K562 (cell line): ENCODE measurements around the gene BTF3L4. TPM values are rescaled to one million over a fixed set of nuclear protein-coding genes. Genes with fewer than 3 reads are reported as not detected.

Experiments
- CBX5 ChIP-seq: IDR thresholded peaks from 2 replicates; pipeline ENCODE4 v1.6.1; 2014; ENCODE audit warnings: low read depth, borderline replicate concordance
- CEBPB ChIP-seq: fragments of 450-650 bp; IDR thresholded peaks from 2 replicates; pipeline ENCODE4 v1.6.1; 2016; ENCODE audit warnings: missing genetic modification characterization, missing compliant biosample characterization
- HDAC8 ChIP-seq: fragments of 450-650 bp; IDR thresholded peaks from 2 replicates; pipeline ENCODE4 v1.6.1; 2016; ENCODE audit warnings: mild to moderate bottlenecking, missing genetic modification characterization, moderate library complexity, missing compliant biosample characterization
- HIVEP1 ChIP-seq: fragments of 250-450 bp; sonication (Bioruptor Pico); IDR thresholded peaks from 2 replicates; pipeline ENCODE4 v1.4.0; 2020; ENCODE audit warnings: mild to moderate bottlenecking
- HNRNPUL1 ChIP-seq: fragments of 200-400 bp; formaldehyde crosslinking; IDR thresholded peaks from 2 replicates; pipeline ENCODE4 v1.6.1; 2017; ENCODE audit warnings: low read length
- MTA2 ChIP-seq: fragments of 450-650 bp; IDR thresholded peaks from 2 replicates; pipeline ENCODE4 v1.6.1; 2016; ENCODE audit warnings: low read depth
- POLR2A ChIP-seq: fragments of 450-650 bp; conservative IDR thresholded peaks from 2 replicates; pipeline ENCODE4 v1.6.1; 2016
- PTBP1 ChIP-seq: fragments of 200-400 bp; formaldehyde crosslinking; IDR thresholded peaks from 2 replicates; pipeline ENCODE4 v1.6.1; 2017; ENCODE audit warnings: low read depth, low read length
- SIRT6 ChIP-seq: IDR thresholded peaks from one replicate; pipeline ENCODE4 v1.6.1; 2012; ENCODE audit warnings: low read depth, mild to moderate bottlenecking, control low read depth, inconsistent platforms, low read length, moderate library complexity
- ZFP36 ChIP-seq: fragments of 150-350 bp; IDR thresholded peaks from 2 replicates; pipeline ENCODE4 v1.6.1; 2018; ENCODE audit warnings: low read length, low read depth; ENCODE audit not compliant: partially characterized antibody
- ZNF431 ChIP-seq: sonication (generic); formaldehyde crosslinking; IDR thresholded peaks from 2 replicates; pipeline ENCODE4 v1.8.0; 2022; ENCODE audit warnings: mild to moderate bottlenecking, missing genetic modification reagents
- ZNF507 ChIP-seq: conservative IDR thresholded peaks from 2 replicates; pipeline ENCODE4 v1.6.1; 2017; ENCODE audit warnings: missing genetic modification characterization, missing compliant biosample characterization
- polyA plus RNA-seq, 8 experiments: library from polyadenylated mRNA; depleted of rRNA in 4 of 8; stranded (reverse) in 5 of 8; unstranded in 3 of 8; fragments of >200 nt; fragmentation: Nextera tagmentation in 2 of 8; fragmentation: Illumina TruSeq in 1 of 8; extraction: Ambion mirVana in 2 of 8; extraction: Trizol in 1 of 8; gene quantifications; 2 replicates each; pipeline versions ENCODE4 v1.2.1 to v1.2.3, GENCODE V29; 2011 to 2014; ENCODE audit warnings: inconsistent platforms in 1 of 8, missing spikeins in 1 of 8
- total RNA-seq, 7 experiments: library from RNA; depleted of rRNA in 6 of 7; stranded (reverse); fragments of >200 nt in 6 of 7; fragmentation: Illumina TruSeq in 2 of 7; extraction: Trizol in 2 of 7; gene quantifications; 2 replicates each; pipeline versions ENCODE4 v1.2.1 to v1.2.3, GENCODE V29; 2011 to 2021; ENCODE audit warnings: low replicate concordance in 1 of 7
- TF ChIP-seq, protein P1 (sequence below): sonication (generic); formaldehyde crosslinking; IDR thresholded peaks from 2 replicates; pipeline ENCODE4 v1.5.0; 2020; ENCODE audit warnings: missing genetic modification reagents
- TF ChIP-seq, protein P2 (sequence below): fragments of 250-450 bp; sonication (Bioruptor Pico); IDR thresholded peaks from 2 replicates; pipeline ENCODE4 v1.4.0; 2020; ENCODE audit warnings: mild to moderate bottlenecking, moderate library complexity
- TF ChIP-seq, protein P3 (sequence below): sonication (generic); formaldehyde crosslinking; IDR thresholded peaks from 2 replicates; pipeline ENCODE4 v1.8.0; 2023; ENCODE audit warnings: missing genetic modification reagents, mild to moderate bottlenecking, borderline replicate concordance

Gene BTF3L4
- total and polyA plus RNA-seq, 9 of the 15 experiments (the other 6 are each of a cell fraction or from before 2014, with no cell fraction given): 40.1 to 106 (median 88.8) TPM

DNA sequence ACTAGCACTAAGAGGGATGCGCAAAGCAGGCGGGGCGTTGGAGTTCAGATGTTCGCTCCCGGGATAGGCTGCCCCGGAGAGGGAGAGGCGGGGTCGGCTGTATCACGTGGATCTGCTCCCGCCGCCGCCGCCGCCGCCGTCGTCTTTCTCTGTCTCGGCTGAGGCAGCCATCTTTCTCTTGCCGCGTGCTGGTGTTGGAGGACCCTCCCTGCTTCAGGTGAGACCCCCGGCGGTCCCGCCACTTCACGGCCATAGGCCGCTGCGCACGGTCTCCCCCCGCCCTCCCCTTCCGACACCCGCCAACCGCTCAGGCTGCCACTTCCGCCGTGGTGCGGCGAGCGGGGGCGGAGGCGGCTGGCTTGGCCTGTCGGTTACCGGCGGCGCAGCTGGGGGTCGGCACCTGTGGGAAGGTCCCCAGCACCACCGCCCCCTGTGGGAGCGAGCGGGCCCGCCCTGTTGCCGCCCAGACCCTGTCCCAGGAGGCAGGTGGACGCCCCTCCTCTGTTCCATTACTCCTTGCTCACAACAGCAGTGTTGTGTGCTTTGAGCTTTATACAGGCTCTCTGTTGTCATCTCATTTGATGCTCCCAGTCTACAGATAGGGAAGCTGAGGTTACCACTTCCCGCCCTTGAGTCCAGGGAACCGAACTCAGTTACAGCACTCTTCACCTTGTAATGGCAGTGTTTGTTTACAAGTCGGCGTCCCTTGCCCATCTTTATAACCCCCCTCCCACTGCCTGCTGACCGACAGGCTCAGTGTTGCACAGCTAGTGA, at the start of gene BTF3L4 (continued):
- no peak for TF ChIP-seq CEBPB (tag)
- TF ChIP-seq ZNF507: no peak
- TF ChIP-seq, protein P1, sequence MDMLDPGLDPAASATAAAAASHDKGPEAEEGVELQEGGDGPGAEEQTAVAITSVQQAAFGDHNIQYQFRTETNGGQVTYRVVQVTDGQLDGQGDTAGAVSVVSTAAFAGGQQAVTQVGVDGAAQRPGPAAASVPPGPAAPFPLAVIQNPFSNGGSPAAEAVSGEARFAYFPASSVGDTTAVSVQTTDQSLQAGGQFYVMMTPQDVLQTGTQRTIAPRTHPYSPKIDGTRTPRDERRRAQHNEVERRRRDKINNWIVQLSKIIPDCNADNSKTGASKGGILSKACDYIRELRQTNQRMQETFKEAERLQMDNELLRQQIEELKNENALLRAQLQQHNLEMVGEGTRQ (CRISPR knock-in tag): peak; percentile 87
- TF ChIP-seq HIVEP1 (CRISPR knock-in tag): no peak
- TF ChIP-seq HNRNPUL1: no peak
- TF ChIP-seq MTA2: no peak
- peak; percentile 94 for TF ChIP-seq POLR2A
- TF ChIP-seq, protein P2, sequence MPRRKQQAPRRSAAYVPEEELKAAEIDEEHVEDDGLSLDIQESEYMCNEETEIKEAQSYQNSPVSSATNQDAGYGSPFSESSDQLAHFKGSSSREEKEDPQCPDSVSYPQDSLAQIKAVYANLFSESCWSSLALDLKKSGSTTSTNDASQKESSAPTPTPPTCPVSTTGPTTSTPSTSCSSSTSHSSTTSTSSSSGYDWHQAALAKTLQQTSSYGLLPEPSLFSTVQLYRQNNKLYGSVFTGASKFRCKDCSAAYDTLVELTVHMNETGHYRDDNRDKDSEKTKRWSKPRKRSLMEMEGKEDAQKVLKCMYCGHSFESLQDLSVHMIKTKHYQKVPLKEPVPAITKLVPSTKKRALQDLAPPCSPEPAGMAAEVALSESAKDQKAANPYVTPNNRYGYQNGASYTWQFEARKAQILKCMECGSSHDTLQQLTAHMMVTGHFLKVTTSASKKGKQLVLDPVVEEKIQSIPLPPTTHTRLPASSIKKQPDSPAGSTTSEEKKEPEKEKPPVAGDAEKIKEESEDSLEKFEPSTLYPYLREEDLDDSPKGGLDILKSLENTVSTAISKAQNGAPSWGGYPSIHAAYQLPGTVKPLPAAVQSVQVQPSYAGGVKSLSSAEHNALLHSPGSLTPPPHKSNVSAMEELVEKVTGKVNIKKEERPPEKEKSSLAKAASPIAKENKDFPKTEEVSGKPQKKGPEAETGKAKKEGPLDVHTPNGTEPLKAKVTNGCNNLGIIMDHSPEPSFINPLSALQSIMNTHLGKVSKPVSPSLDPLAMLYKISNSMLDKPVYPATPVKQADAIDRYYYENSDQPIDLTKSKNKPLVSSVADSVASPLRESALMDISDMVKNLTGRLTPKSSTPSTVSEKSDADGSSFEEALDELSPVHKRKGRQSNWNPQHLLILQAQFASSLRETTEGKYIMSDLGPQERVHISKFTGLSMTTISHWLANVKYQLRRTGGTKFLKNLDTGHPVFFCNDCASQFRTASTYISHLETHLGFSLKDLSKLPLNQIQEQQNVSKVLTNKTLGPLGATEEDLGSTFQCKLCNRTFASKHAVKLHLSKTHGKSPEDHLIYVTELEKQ (CRISPR knock-in tag): no peak
- peak; percentile 72 for TF ChIP-seq ZFP36
- peak; percentile 67; the same call in 1 of the 2 replicates for TF ChIP-seq ZNF431
- TF ChIP-seq PTBP1: no peak
- no peak for TF ChIP-seq CBX5
- no peak for TF ChIP-seq SIRT6
- TF ChIP-seq, protein P3, sequence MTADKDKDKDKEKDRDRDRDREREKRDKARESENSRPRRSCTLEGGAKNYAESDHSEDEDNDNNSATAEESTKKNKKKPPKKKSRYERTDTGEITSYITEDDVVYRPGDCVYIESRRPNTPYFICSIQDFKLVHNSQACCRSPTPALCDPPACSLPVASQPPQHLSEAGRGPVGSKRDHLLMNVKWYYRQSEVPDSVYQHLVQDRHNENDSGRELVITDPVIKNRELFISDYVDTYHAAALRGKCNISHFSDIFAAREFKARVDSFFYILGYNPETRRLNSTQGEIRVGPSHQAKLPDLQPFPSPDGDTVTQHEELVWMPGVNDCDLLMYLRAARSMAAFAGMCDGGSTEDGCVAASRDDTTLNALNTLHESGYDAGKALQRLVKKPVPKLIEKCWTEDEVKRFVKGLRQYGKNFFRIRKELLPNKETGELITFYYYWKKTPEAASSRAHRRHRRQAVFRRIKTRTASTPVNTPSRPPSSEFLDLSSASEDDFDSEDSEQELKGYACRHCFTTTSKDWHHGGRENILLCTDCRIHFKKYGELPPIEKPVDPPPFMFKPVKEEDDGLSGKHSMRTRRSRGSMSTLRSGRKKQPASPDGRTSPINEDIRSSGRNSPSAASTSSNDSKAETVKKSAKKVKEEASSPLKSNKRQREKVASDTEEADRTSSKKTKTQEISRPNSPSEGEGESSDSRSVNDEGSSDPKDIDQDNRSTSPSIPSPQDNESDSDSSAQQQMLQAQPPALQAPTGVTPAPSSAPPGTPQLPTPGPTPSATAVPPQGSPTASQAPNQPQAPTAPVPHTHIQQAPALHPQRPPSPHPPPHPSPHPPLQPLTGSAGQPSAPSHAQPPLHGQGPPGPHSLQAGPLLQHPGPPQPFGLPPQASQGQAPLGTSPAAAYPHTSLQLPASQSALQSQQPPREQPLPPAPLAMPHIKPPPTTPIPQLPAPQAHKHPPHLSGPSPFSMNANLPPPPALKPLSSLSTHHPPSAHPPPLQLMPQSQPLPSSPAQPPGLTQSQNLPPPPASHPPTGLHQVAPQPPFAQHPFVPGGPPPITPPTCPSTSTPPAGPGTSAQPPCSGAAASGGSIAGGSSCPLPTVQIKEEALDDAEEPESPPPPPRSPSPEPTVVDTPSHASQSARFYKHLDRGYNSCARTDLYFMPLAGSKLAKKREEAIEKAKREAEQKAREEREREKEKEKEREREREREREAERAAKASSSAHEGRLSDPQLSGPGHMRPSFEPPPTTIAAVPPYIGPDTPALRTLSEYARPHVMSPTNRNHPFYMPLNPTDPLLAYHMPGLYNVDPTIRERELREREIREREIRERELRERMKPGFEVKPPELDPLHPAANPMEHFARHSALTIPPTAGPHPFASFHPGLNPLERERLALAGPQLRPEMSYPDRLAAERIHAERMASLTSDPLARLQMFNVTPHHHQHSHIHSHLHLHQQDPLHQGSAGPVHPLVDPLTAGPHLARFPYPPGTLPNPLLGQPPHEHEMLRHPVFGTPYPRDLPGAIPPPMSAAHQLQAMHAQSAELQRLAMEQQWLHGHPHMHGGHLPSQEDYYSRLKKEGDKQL (CRISPR knock-in tag): no peak
- no peak for TF ChIP-seq HDAC8
